GM12878 (cell line): Measurements from ENCODE around the gene VDR. TPM values are rescaled to one million over a fixed set of nuclear protein-coding genes. Genes with fewer than 3 reads are reported as not detected.

ENCODE experiments used
- BMI1 ChIP-seq: fragments of 450-650 bp; IDR thresholded peaks from 2 replicates; pipeline ENCODE4 v1.6.1; 2016; ENCODE audit warnings: mild to moderate bottlenecking, moderate library complexity, borderline replicate concordance
- BRCA1 ChIP-seq: IDR thresholded peaks from 2 replicates; pipeline ENCODE4 v1.6.1; 2011; ENCODE audit warnings: low read depth, low read length, improper control_type of control experiment
- CHD1 ChIP-seq: IDR thresholded peaks from 2 replicates; pipeline ENCODE4 v1.6.1; 2012; ENCODE audit warnings: low read depth, low read length, improper control_type of control experiment
- DPF2 ChIP-seq: fragments of 450-650 bp; IDR thresholded peaks from 2 replicates; pipeline ENCODE4 v1.6.1; 2017; ENCODE audit warnings: mild to moderate bottlenecking
- FOXK2 ChIP-seq: fragments of 450-650 bp; IDR thresholded peaks from 2 replicates; pipeline ENCODE4 v1.6.1; 2017; ENCODE audit warnings: mild to moderate bottlenecking, moderate library complexity
- IRF4 ChIP-seq: IDR thresholded peaks from 2 replicates; pipeline ENCODE4 v1.6.1; 2011; ENCODE audit warnings: low read depth, low read length
- JUNB ChIP-seq: IDR thresholded peaks from 2 replicates; pipeline ENCODE4 v1.6.1; 2016; ENCODE audit warnings: antibody characterized with exemption, mild to moderate bottlenecking
- NFYA ChIP-seq: IDR thresholded peaks from 2 replicates; pipeline ENCODE4 v1.6.1; 2011; ENCODE audit warnings: low read depth, mild to moderate bottlenecking, low read length, improper control_type of control experiment, borderline replicate concordance
- RAD21 ChIP-seq: IDR thresholded peaks from 2 replicates; pipeline ENCODE4 v1.6.1; 2011; ENCODE audit warnings: mild to moderate bottlenecking, low read depth, low read length, moderate library complexity; ENCODE audit not compliant: insufficient read depth
- RB1 ChIP-seq: fragments of 450-650 bp; formaldehyde crosslinking; IDR thresholded peaks from 2 replicates; pipeline ENCODE4 v1.6.1; 2017; ENCODE audit warnings: mild to moderate bottlenecking, borderline replicate concordance
- RCOR1 ChIP-seq: conservative IDR thresholded peaks from 2 replicates; pipeline ENCODE4 v1.6.1; 2012; ENCODE audit warnings: low read depth, low read length, improper control_type of control experiment
- SRF ChIP-seq, 2 experiments: IDR thresholded peaks; 2 replicates each; pipeline ENCODE4 v1.6.1; 2011; ENCODE audit warnings: low read depth in 2 of 2, low read length in 2 of 2, mild to moderate bottlenecking in 1 of 2, moderate library complexity in 1 of 2
- YBX1 ChIP-seq: fragments of 450-650 bp; IDR thresholded peaks from 2 replicates; pipeline ENCODE4 v1.6.1; 2016; ENCODE audit warnings: antibody characterized with exemption
- ZNF207 ChIP-seq: fragments of 450-650 bp; IDR thresholded peaks from 2 replicates; pipeline ENCODE4 v1.6.1; 2014; ENCODE audit warnings: antibody characterized with exemption, mild to moderate bottlenecking, borderline replicate concordance
- ZNF217 ChIP-seq: fragments of 450-650 bp; IDR thresholded peaks from 2 replicates; pipeline ENCODE4 v1.6.1; 2017; ENCODE audit warnings: antibody characterized with exemption, mild to moderate bottlenecking
- ZNF24 ChIP-seq: fragments of 450-650 bp; IDR thresholded peaks from 2 replicates; pipeline ENCODE4 v1.6.1; 2017; ENCODE audit warnings: antibody characterized with exemption, mild to moderate bottlenecking
- ZSCAN29 ChIP-seq: fragments of 450-650 bp; IDR thresholded peaks from 2 replicates; pipeline ENCODE4 v1.6.1; 2017; ENCODE audit warnings: mild to moderate bottlenecking, moderate library complexity
- polyA plus RNA-seq, 11 experiments: library from polyadenylated mRNA; depleted of rRNA in 4 of 11; unstranded in 6 of 11; stranded (reverse) in 5 of 11; fragments of >200 nt; fragmentation: Nextera tagmentation in 4 of 11; fragmentation: Illumina TruSeq in 1 of 11; extraction: Ambion mirVana in 4 of 11; extraction: Trizol in 1 of 11; gene quantifications; 1 replicate in 1 of 11; 2 replicates in 10 of 11; pipeline versions ENCODE4 v1.2.1 to v1.2.3, GENCODE V29; 2011 to 2016; ENCODE audit warnings: inconsistent platforms in 2 of 11, missing spikeins in 2 of 11, low read depth in 1 of 11
- total RNA-seq, 4 experiments: library from RNA; depleted of rRNA in 3 of 4; stranded (reverse); fragments of >200 nt in 3 of 4; fragmentation: Illumina TruSeq in 1 of 4; extraction: Trizol in 1 of 4; gene quantifications; 2 replicates each; pipeline versions ENCODE4 v1.2.1 to v1.2.3, GENCODE V29; 2013 to 2021
- TF ChIP-seq, protein P1 (sequence below): IDR thresholded peaks from 2 replicates; pipeline ENCODE4 v1.6.1; 2012; ENCODE audit warnings: low read length, inconsistent platforms
- TF ChIP-seq, protein P2 (sequence below): fragments of 450-650 bp; formaldehyde crosslinking; IDR thresholded peaks from 2 replicates; pipeline ENCODE4 v1.4.0; 2022; ENCODE audit warnings: mild to moderate bottlenecking, moderate library complexity
- TF ChIP-seq, protein P3 (sequence below): IDR thresholded peaks from 2 replicates; pipeline ENCODE4 v1.6.1; 2011; ENCODE audit warnings: mild to moderate bottlenecking, low read depth, low read length, moderate library complexity; ENCODE audit not compliant: insufficient replicate concordance
- TF ChIP-seq, protein P4 (sequence below): fragments of 450-650 bp; IDR thresholded peaks from 2 replicates; pipeline ENCODE4 v1.6.1; 2016; ENCODE audit warnings: mild to moderate bottlenecking, moderate library complexity, borderline replicate concordance

The VDR gene
- total and polyA plus RNA-seq, 10 of the 15 experiments (the other 5 are each of a cell fraction or from before 2014, with no cell fraction given), result 0.27 to 7.9 (median 3.0) TPM

DNA sequence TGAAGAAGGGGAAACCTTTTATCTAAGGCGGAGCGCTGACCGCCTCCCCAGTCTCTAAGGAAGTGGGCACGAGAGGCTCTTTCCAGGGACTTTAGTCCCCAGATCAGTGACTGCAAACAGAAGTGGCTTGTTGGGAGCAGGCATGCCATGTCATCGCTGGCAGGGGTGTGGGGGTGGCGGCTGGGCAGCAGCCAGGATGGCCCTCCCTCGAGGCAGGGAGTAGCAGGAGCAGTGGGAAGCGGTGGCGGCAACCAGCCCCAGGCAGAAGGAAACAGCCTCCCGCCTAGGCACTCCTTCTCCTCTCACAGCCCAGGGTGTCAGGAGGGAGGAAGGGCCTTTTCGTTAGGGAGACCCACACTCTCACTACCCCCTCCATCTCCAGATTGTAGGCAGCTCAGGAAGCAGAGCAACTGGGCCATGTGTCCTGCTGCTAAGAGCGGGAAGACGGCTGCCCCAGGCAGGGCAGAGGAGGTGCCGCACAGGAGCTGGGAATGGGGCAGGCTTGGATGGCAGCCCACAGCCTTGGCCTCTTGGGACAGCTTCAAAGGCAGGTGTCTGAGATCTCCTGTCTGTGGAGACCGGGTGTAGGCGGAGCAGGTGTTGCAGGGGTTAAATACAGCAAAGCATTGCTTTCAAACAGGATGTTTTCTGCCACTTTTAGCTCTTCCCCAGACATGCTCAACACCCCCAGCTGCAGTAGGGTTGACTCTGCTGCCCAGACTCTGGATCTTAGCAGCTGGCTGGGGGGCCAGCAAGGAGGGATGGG is 21.8 kb downstream of the VDR start (continued):
- TF ChIP-seq BMI1, result no peak; the same call in 1 of the 2 replicates
- peak; percentile 90 for TF ChIP-seq DPF2
- no peak for TF ChIP-seq BRCA1
- TF ChIP-seq ZNF217, result 0 out of 2 replicates have a peak, but pooled peaks have one; percentile 46
- 0 out of 2 replicates have a peak, but pooled peaks have one; percentile 26 for TF ChIP-seq ZNF207
- TF ChIP-seq CHD1, result no peak
- TF ChIP-seq RAD21, result no peak
- TF ChIP-seq IRF4, result peak; percentile 69; the same call in 1 of the 2 replicates
- no peak for TF ChIP-seq NFYA
- TF ChIP-seq, protein P1, sequence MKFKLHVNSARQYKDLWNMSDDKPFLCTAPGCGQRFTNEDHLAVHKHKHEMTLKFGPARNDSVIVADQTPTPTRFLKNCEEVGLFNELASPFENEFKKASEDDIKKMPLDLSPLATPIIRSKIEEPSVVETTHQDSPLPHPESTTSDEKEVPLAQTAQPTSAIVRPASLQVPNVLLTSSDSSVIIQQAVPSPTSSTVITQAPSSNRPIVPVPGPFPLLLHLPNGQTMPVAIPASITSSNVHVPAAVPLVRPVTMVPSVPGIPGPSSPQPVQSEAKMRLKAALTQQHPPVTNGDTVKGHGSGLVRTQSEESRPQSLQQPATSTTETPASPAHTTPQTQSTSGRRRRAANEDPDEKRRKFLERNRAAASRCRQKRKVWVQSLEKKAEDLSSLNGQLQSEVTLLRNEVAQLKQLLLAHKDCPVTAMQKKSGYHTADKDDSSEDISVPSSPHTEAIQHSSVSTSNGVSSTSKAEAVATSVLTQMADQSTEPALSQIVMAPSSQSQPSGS, result peak; percentile 46; the same call in 1 of the 2 replicates
- TF ChIP-seq, protein P2, sequence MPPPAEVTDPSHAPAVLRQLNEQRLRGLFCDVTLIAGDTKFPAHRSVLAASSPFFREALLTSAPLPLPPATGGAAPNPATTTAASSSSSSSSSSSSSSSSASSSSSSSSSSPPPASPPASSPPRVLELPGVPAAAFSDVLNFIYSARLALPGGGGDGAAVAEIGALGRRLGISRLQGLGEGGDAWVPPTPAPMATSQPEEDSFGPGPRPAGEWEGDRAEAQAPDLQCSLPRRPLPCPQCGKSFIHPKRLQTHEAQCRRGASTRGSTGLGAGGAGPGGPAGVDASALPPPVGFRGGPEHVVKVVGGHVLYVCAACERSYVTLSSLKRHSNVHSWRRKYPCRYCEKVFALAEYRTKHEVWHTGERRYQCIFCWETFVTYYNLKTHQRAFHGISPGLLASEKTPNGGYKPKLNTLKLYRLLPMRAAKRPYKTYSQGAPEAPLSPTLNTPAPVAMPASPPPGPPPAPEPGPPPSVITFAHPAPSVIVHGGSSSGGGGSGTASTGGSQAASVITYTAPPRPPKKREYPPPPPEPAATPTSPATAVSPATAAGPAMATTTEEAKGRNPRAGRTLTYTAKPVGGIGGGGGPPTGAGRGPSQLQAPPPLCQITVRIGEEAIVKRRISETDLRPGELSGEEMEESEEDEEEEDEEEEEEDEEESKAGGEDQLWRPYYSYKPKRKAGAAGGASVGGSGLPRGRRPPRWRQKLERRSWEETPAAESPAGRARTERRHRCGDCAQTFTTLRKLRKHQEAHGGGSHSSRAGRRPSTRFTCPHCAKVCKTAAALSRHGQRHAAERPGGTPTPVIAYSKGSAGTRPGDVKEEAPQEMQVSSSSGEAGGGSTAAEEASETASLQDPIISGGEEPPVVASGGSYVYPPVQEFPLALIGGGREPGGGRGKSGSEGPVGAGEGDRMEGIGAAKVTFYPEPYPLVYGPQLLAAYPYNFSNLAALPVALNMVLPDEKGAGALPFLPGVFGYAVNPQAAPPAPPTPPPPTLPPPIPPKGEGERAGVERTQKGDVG (CRISPR knock-in tag), result no peak
- TF ChIP-seq ZSCAN29, result no peak
- TF ChIP-seq, protein P3, sequence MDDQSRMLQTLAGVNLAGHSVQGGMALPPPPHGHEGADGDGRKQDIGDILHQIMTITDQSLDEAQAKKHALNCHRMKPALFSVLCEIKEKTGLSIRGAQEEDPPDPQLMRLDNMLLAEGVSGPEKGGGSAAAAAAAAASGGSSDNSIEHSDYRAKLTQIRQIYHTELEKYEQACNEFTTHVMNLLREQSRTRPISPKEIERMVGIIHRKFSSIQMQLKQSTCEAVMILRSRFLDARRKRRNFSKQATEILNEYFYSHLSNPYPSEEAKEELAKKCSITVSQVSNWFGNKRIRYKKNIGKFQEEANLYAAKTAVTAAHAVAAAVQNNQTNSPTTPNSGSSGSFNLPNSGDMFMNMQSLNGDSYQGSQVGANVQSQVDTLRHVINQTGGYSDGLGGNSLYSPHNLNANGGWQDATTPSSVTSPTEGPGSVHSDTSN, result peak; percentile 77
- TF ChIP-seq, protein P4, sequence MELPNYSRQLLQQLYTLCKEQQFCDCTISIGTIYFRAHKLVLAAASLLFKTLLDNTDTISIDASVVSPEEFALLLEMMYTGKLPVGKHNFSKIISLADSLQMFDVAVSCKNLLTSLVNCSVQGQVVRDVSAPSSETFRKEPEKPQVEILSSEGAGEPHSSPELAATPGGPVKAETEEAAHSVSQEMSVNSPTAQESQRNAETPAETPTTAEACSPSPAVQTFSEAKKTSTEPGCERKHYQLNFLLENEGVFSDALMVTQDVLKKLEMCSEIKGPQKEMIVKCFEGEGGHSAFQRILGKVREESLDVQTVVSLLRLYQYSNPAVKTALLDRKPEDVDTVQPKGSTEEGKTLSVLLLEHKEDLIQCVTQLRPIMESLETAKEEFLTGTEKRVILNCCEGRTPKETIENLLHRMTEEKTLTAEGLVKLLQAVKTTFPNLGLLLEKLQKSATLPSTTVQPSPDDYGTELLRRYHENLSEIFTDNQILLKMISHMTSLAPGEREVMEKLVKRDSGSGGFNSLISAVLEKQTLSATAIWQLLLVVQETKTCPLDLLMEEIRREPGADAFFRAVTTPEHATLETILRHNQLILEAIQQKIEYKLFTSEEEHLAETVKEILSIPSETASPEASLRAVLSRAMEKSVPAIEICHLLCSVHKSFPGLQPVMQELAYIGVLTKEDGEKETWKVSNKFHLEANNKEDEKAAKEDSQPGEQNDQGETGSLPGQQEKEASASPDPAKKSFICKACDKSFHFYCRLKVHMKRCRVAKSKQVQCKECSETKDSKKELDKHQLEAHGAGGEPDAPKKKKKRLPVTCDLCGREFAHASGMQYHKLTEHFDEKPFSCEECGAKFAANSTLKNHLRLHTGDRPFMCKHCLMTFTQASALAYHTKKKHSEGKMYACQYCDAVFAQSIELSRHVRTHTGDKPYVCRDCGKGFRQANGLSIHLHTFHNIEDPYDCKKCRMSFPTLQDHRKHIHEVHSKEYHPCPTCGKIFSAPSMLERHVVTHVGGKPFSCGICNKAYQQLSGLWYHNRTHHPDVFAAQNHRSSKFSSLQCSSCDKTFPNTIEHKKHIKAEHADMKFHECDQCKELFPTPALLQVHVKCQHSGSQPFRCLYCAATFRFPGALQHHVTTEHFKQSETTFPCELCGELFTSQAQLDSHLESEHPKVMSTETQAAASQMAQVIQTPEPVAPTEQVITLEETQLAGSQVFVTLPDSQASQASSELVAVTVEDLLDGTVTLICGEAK, result no peak
- TF ChIP-seq ZNF24, result no peak
- no peak for TF ChIP-seq YBX1
- no peak for TF ChIP-seq RCOR1
- no peak for TF ChIP-seq RB1
- 0 out of 2 replicates have a peak, but pooled peaks have one; percentile 6 for TF ChIP-seq JUNB
- no peak for TF ChIP-seq SRF (IDR thresholded peaks at IDR 0.05; ENCODE audit: low read depth in 2 of 2, low read length in 2 of 2)
- TF ChIP-seq FOXK2, result no peak
